8988T (cell line): ENCODE data around the gene STXBP6.

ENCODE experiments used
- DNase-seq: peaks from one replicate; pipeline ENCODE4 v3.0.0; 2011

The STXBP6 gene

GRCh38 chr14:25011095-25011494 lies 38.9 kb downstream of the STXBP6 start:
- no peak for DNase-seq

GRCh38 chr14:25010471-25010870 lies 39.5 kb downstream of the STXBP6 start:
- no peak for DNase-seq

- no peak for DNase-seq
Observed at GRCh38 chr14:25009891-25010290, 40.1 kb downstream of the STXBP6 start.

GRCh38 chr14:25007832-25008231 lies 42.1 kb downstream of the STXBP6 start:
- no peak for DNase-seq

- DNase-seq = no peak
Observed at GRCh38 chr14:25006961-25007795, 42.8 kb downstream of the STXBP6 start.

GRCh38 chr14:25006031-25006430 lies 43.9 kb downstream of the STXBP6 start:
- no peak for DNase-seq

- no peak for DNase-seq
Observed at GRCh38 chr14:25004389-25004809, 45.5 kb downstream of the STXBP6 start.

GRCh38 chr14:25003537-25003936 lies 46.4 kb downstream of the STXBP6 start:
- no peak for DNase-seq

- DNase-seq = no peak
Observed at GRCh38 chr14:25001601-25002000, 48.3 kb downstream of the STXBP6 start.

- DNase-seq = no peak
Observed at GRCh38 chr14:25001156-25001555, 48.8 kb downstream of the STXBP6 start.

GRCh38 chr14:24999157-24999556 lies 50.8 kb downstream of the STXBP6 start:
- no peak for DNase-seq

- DNase-seq = no peak
Observed at GRCh38 chr14:24996930-24997725, 52.8 kb downstream of the STXBP6 start.

GRCh38 chr14:24995016-24995415 lies 54.9 kb downstream of the STXBP6 start:
- DNase-seq = no peak

GRCh38 chr14:24993631-24994030 lies 56.3 kb downstream of the STXBP6 start:
- no peak for DNase-seq

- DNase-seq = no peak
Observed at GRCh38 chr14:24992624-24993360, 57.2 kb downstream of the STXBP6 start.

- no peak for DNase-seq
Observed at GRCh38 chr14:24991821-24992220, 58.1 kb downstream of the STXBP6 start.

- DNase-seq = no peak
Observed at GRCh38 chr14:24991288-24991687, 58.7 kb downstream of the STXBP6 start.

- no peak for DNase-seq
Observed at GRCh38 chr14:24990773-24991172, 59.2 kb downstream of the STXBP6 start.

GRCh38 chr14:24990050-24990449 lies 59.9 kb downstream of the STXBP6 start:
- no peak for DNase-seq

GRCh38 chr14:24988760-24989159 lies 61.2 kb downstream of the STXBP6 start:
- DNase-seq = no peak

- DNase-seq = no peak
Observed at GRCh38 chr14:24986206-24986893, 63.6 kb downstream of the STXBP6 start.

GRCh38 chr14:24984846-24985589 lies 64.9 kb downstream of the STXBP6 start:
- DNase-seq = no peak
